H1 (cell line): ENCODE measurements around the gene ARHGAP42. TPM values are rescaled to one million over a fixed set of nuclear protein-coding genes. Genes with fewer than 3 reads are reported as not detected.

ENCODE experiments used
- CHD1 ChIP-seq: IDR thresholded peaks from 2 replicates; pipeline ENCODE4 v1.6.1; 2012; ENCODE audit warnings: low read depth, low read length, improper control_type of control experiment
- CHD7 ChIP-seq: fragments of 300-600 bp; sonication (generic); IDR thresholded peaks from 2 replicates; pipeline ENCODE4 v1.7.1; 2012; ENCODE audit warnings: low read length, moderate library complexity, mild to moderate bottlenecking, inconsistent platforms; ENCODE audit not compliant: insufficient replicate concordance
- HDAC2 ChIP-seq, 2 experiments: fragments of 300-600 bp in 1 of 2; sonication (generic) in 1 of 2; IDR thresholded peaks; 2 replicates each; pipeline ENCODE4 v1.6.1; 2011 to 2012; ENCODE audit warnings: low read depth in 2 of 2, low read length in 2 of 2, mild to moderate bottlenecking in 2 of 2, moderate library complexity in 2 of 2, borderline replicate concordance in 1 of 2, inconsistent platforms in 1 of 2
- HDAC6 ChIP-seq: IDR thresholded peaks from one replicate; pipeline ENCODE4 v1.7.1; 2012; ENCODE audit warnings: low read depth, mild to moderate bottlenecking, inconsistent platforms, low read length, moderate library complexity
- KDM1A ChIP-seq: fragments of 200-600, 300-600 bp; sonication (generic); IDR thresholded peaks from 2 replicates; pipeline ENCODE4 v1.7.1; 2016; ENCODE audit warnings: mild to moderate bottlenecking, low read length, borderline replicate concordance
- RNF2 ChIP-seq: fragments of 200-900, 300-1000 bp; sonication (generic); IDR thresholded peaks from 2 replicates; pipeline ENCODE4 v1.7.1; 2016; ENCODE audit warnings: borderline replicate concordance, low read depth, mild to moderate bottlenecking, antibody characterized with exemption, low read length; ENCODE audit not compliant: poor library complexity, severe bottlenecking; ENCODE audit errors: missing control alignments
- USF2 ChIP-seq: IDR thresholded peaks from 2 replicates; pipeline ENCODE4 v1.6.1; 2011; ENCODE audit warnings: low read length, improper control_type of control experiment
- polyA plus RNA-seq, 7 experiments: library from polyadenylated mRNA; depleted of rRNA in 3 of 7; stranded (reverse) in 5 of 7; unstranded in 2 of 7; fragments of >200 nt in 5 of 7; fragments of 200-250 nt in 2 of 7; gene quantifications; 1 replicate in 5 of 7; 2 replicates in 1 of 7; 4 replicates in 1 of 7; pipeline versions ENCODE4 v1.2.1 to v1.2.3, GENCODE V29; 2011 to 2013; ENCODE audit warnings: missing spikeins in 2 of 7, mixed read lengths in 2 of 7
- total RNA-seq: library from RNA; stranded (reverse); fragmentation: NEBNext Ultra II Directional; extraction: Animal tissue kit (Norgen Biotek cat#: 25700); gene quantifications from 2 replicates; pipeline ENCODE4 v1.2.1, GENCODE V29; 2021

Gene ARHGAP42
- total and polyA plus RNA-seq, 2 of the 8 experiments (the other 6 are each of a cell fraction or from before 2014, with no cell fraction given) = 22.2 to 33.5 TPM

GRCh38 chr11:100640646-100641045 lies 46.4 kb upstream of the ARHGAP42 start (continued):
- no peak for TF ChIP-seq CHD7
- no peak for TF ChIP-seq RNF2
- no peak for TF ChIP-seq CHD1
- TF ChIP-seq KDM1A = no peak
- TF ChIP-seq USF2 = no peak
- no peak for TF ChIP-seq HDAC2 (IDR thresholded peaks at IDR 0.05; ENCODE audit: borderline replicate concordance in 1 of 2, low read depth in 2 of 2, low read length in 2 of 2)
- TF ChIP-seq HDAC6 = no peak
